ENCODE results near the gene FCHSD2. TPM values are rescaled to one million over a fixed set of nuclear protein-coding genes. Genes with fewer than 3 reads are reported as not detected.
"Not testable (repeated sequence)": the region's sequence is repeated elsewhere in the genome, so short reads cannot be mapped to it uniquely, and the experiment has no call there.

The FCHSD2 gene
- total RNA-seq, 1 donor from 2014 or later = 59.0 TPM

DNA sequence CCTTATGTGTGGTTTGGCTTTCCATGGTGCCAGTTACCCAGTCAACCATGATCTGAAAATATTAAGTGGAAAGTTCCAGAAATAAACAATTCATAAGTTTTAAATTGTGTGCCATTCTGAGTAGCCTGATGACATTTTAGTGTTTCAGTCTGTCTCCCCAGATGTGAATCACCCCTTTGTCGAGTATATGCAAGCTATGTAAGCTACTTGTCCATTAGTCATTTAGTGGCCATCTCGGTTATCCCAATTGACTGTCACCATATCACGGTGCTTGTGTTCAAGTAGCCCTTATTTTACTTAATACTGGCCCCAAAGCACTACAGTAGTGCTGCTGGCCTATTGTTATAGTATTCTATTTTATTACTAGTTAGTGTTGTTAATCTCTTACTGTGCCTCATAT is 283.0 kb downstream of the FCHSD2 start:
- no peaks in the 10 kb centered on the region for H3K9me3 ChIP-seq
- no peak for ATAC-seq
- intact Hi-C loops (cut with DNase I) = no loop called here
- H3K27ac ChIP-seq = no peak overlapping the region
- DNase-seq = no peak
- no peak overlapping the region for H3K4me3 ChIP-seq
- H3K36me3 ChIP-seq = peaks cover 3% of the 10 kb centered on the region
- H3K27me3 ChIP-seq (ENCODE audit: low read depth) = no peaks in the 10 kb centered on the region
- TF ChIP-seq, protein P1, sequence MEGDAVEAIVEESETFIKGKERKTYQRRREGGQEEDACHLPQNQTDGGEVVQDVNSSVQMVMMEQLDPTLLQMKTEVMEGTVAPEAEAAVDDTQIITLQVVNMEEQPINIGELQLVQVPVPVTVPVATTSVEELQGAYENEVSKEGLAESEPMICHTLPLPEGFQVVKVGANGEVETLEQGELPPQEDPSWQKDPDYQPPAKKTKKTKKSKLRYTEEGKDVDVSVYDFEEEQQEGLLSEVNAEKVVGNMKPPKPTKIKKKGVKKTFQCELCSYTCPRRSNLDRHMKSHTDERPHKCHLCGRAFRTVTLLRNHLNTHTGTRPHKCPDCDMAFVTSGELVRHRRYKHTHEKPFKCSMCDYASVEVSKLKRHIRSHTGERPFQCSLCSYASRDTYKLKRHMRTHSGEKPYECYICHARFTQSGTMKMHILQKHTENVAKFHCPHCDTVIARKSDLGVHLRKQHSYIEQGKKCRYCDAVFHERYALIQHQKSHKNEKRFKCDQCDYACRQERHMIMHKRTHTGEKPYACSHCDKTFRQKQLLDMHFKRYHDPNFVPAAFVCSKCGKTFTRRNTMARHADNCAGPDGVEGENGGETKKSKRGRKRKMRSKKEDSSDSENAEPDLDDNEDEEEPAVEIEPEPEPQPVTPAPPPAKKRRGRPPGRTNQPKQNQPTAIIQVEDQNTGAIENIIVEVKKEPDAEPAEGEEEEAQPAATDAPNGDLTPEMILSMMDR (IDR thresholded peaks at IDR 0.05) = no peak
- H3K4me1 ChIP-seq = peaks cover 7% of the 10 kb centered on the region

DNA sequence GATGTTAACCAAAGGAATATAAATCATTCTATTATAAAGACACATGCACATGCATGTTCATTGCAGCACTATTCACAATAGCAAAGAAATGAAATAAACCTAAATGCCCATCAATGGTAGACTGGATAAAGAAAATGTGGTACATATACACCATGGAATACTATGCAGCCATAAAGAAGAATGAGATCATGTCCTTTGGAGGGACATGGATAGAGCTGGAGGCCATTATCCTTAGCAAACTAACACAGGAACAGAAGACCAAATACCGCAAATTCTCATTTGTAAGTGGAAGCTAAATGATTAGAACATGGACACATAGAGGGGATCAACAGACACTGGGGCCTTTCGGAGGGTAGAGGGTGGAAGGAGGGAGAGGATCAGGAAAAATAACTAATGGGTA is 283.9 kb downstream of the FCHSD2 start:
- H3K4me1 ChIP-seq; H3K4me3 ChIP-seq; H3K36me3 ChIP-seq; DNase-seq; H3K27ac ChIP-seq; H3K9me3 ChIP-seq; H3K27me3 ChIP-seq (ENCODE audit: low read depth); intact Hi-C loops (cut with DNase I); ATAC-seq: not testable (repeated sequence)

- no peak for ATAC-seq
- H3K36me3 ChIP-seq = peaks cover 3% of the 10 kb centered on the region
- H3K9me3 ChIP-seq = no peaks in the 10 kb centered on the region
- H3K27me3 ChIP-seq (ENCODE audit: low read depth) = no peaks in the 10 kb centered on the region
- peaks cover 7% of the 10 kb centered on the region for H3K4me1 ChIP-seq
- H3K27ac ChIP-seq = no peak overlapping the region
- no peak overlapping the region for H3K4me3 ChIP-seq
- DNase-seq = no peak
- intact Hi-C loops (cut with DNase I) = no loop called here
- TF ChIP-seq, protein P1 (IDR thresholded peaks at IDR 0.05) = no peak
Measured at GRCh38 chr11:72856551-72857345, 285.4 kb downstream of the FCHSD2 start.

DNA sequence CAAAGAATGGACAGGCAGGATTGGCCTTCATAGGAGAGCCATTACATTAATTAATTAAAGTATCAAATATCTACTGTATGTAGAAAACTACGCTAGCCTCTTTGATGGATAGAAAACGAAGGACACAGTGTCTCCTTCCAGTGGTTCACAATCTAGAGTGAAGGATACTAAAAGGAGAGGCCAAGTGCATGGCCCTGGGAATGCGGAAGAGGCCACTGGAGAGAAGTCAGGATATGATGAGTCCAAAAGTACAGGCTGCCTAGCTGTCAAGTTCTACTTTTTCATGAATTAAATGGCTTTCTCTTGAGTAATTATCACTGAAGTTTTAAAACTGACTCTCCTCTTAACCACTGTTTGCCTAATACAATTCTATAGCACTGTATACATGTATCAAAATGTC is 286.1 kb downstream of the FCHSD2 start:
- intact Hi-C loops (cut with DNase I) = no loop called here
- DNase-seq = no peak
- Histone ChIP-seq H3K27ac (no peak overlapping the region), H3K27me3 (ENCODE audit: low read depth) (no peaks in the 10 kb centered on the region), H3K9me3 (no peaks in the 10 kb centered on the region), H3K36me3 (peaks cover 3% of the 10 kb centered on the region), H3K4me1 (peaks cover 7% of the 10 kb centered on the region), H3K4me3 (no peak overlapping the region)
- ATAC-seq = no peak
- TF ChIP-seq, protein P1 (IDR thresholded peaks at IDR 0.05) = no peak

- Histone ChIP-seq H3K27me3 (ENCODE audit: low read depth) (no peaks in the 10 kb centered on the region), H3K4me1 (no peaks in the 10 kb centered on the region), H3K4me3 (no peak overlapping the region), H3K36me3 (no peaks in the 10 kb centered on the region), H3K27ac (no peak overlapping the region), H3K9me3 (no peaks in the 10 kb centered on the region)
- ATAC-seq = no peak
- TF ChIP-seq, protein P1 (IDR thresholded peaks at IDR 0.05) = no peak
- intact Hi-C loops (cut with DNase I) = no loop called here
- no peak for DNase-seq
Measured at GRCh38 chr11:72851726-72852125, 290.4 kb downstream of the FCHSD2 start.

- Histone ChIP-seq H3K4me1 (no peaks in the 10 kb centered on the region), H3K36me3 (no peaks in the 10 kb centered on the region), H3K27me3 (ENCODE audit: low read depth) (no peaks in the 10 kb centered on the region), H3K9me3 (no peaks in the 10 kb centered on the region), H3K4me3 (no peak overlapping the region), H3K27ac (no peak overlapping the region)
- DNase-seq (no peak), ATAC-seq (no peak)
- TF ChIP-seq, protein P1 (IDR thresholded peaks at IDR 0.05) = no peak
- intact Hi-C loops (cut with DNase I) = no loop called here
Measured at GRCh38 chr11:72850832-72851231, 291.3 kb downstream of the FCHSD2 start.
